Non-pigmented ciliary epithelial cell (primary cell): Measurements from ENCODE around the gene COL23A1.
"Not testable (repeated sequence)": the region's sequence is repeated elsewhere in the genome, so short reads cannot be mapped to it uniquely, and the experiment has no call there.

ENCODE experiments used
- DNase-seq: peaks from one replicate; pipeline ENCODE4 v3.0.0-alpha.2; 2010; ENCODE audit warnings: low read depth

COL23A1 gene

GRCh38 chr5:178378527-178379484 lies 211.4 kb downstream of the COL23A1 start:
- DNase-seq, result no peak

- no peak for DNase-seq
These were observed 212.5 kb downstream of the COL23A1 start for GRCh38 chr5:178377583-178378270.

- no peak for DNase-seq
These were observed 213.1 kb downstream of the COL23A1 start for GRCh38 chr5:178376921-178377582.

GRCh38 chr5:178375348-178375747 lies 214.8 kb downstream of the COL23A1 start:
- no peak for DNase-seq

GRCh38 chr5:178373711-178374110 lies 216.5 kb downstream of the COL23A1 start:
- DNase-seq, result no peak

GRCh38 chr5:178372142-178372571 lies 218.0 kb downstream of the COL23A1 start:
- no peak for DNase-seq

- no peak for DNase-seq
These were observed 218.7 kb downstream of the COL23A1 start for GRCh38 chr5:178371362-178372111.

- DNase-seq, result no peak
These were observed 220.1 kb downstream of the COL23A1 start for GRCh38 chr5:178370102-178370501.

GRCh38 chr5:178369469-178369868 lies 220.7 kb downstream of the COL23A1 start:
- DNase-seq, result not testable (repeated sequence)

- no peak for DNase-seq
These were observed 221.4 kb downstream of the COL23A1 start for GRCh38 chr5:178368716-178369300.

- no peak for DNase-seq
These were observed 221.9 kb downstream of the COL23A1 start for GRCh38 chr5:178368274-178368673.

GRCh38 chr5:178367736-178368120 lies 222.5 kb downstream of the COL23A1 start:
- DNase-seq, result no peak

GRCh38 chr5:178366998-178367735 lies 223.0 kb downstream of the COL23A1 start:
- no peak for DNase-seq

GRCh38 chr5:178365501-178366440 lies 224.4 kb downstream of the COL23A1 start:
- no peak for DNase-seq

GRCh38 chr5:178364326-178364675 lies 225.9 kb downstream of the COL23A1 start:
- no peak for DNase-seq

- DNase-seq, result no peak
These were observed 226.5 kb downstream of the COL23A1 start for GRCh38 chr5:178363501-178364325.

- no peak for DNase-seq
These were observed 228.3 kb downstream of the COL23A1 start for GRCh38 chr5:178361657-178362445.

- no peak for DNase-seq
These were observed 229.3 kb downstream of the COL23A1 start for GRCh38 chr5:178360926-178361235.
